GM18511 (cell line): ENCODE data around the gene SKAP1.

Experiments used
- ATAC-seq: cut with Tn5 transposase; IDR thresholded peaks from one replicate; pipeline ENCODE4 v1.9.1; 2021; ENCODE audit warnings: mild to moderate bottlenecking, moderate library complexity; ENCODE audit not compliant: unreplicated experiment

Gene SKAP1

GRCh38 chr17:48153691-48154358 lies 276.2 kb downstream of the SKAP1 start:
- no peak for ATAC-seq

- no peak for ATAC-seq
These were observed 277.7 kb downstream of the SKAP1 start for GRCh38 chr17:48152289-48152688.

GRCh38 chr17:48151220-48151619 lies 278.8 kb downstream of the SKAP1 start:
- ATAC-seq, result no peak

GRCh38 chr17:48150597-48151001 lies 279.4 kb downstream of the SKAP1 start:
- no peak for ATAC-seq

- no peak for ATAC-seq
These were observed 280.1 kb downstream of the SKAP1 start for GRCh38 chr17:48149787-48150463.

GRCh38 chr17:48148854-48149786 lies 280.9 kb downstream of the SKAP1 start:
- no peak for ATAC-seq

- ATAC-seq, result no peak
These were observed 281.8 kb downstream of the SKAP1 start for GRCh38 chr17:48148029-48148770.

GRCh38 chr17:48144976-48145798 lies 284.8 kb downstream of the SKAP1 start:
- no peak for ATAC-seq

GRCh38 chr17:48144231-48144630 lies 285.8 kb downstream of the SKAP1 start:
- ATAC-seq, result no peak

- no peak for ATAC-seq
These were observed 286.4 kb downstream of the SKAP1 start for GRCh38 chr17:48143629-48144028.

- ATAC-seq, result no peak
These were observed 290.1 kb downstream of the SKAP1 start for GRCh38 chr17:48139944-48140343.

- no peak for ATAC-seq
These were observed 292.4 kb downstream of the SKAP1 start for GRCh38 chr17:48137656-48138055.

GRCh38 chr17:48134912-48135480 lies 295.0 kb downstream of the SKAP1 start:
- ATAC-seq, result no peak

- no peak for ATAC-seq
These were observed 297.6 kb downstream of the SKAP1 start for GRCh38 chr17:48132385-48132784.

- ATAC-seq, result no peak
These were observed 298.7 kb downstream of the SKAP1 start for GRCh38 chr17:48131216-48131824.

GRCh38 chr17:48129981-48130380 lies 300.0 kb downstream of the SKAP1 start:
- ATAC-seq, result no peak

- ATAC-seq, result no peak
These were observed 301.6 kb downstream of the SKAP1 start for GRCh38 chr17:48128400-48128799.

- ATAC-seq, result no peak
These were observed 302.5 kb downstream of the SKAP1 start for GRCh38 chr17:48127371-48128051.

GRCh38 chr17:48126532-48126850 lies 303.5 kb downstream of the SKAP1 start:
- no peak for ATAC-seq
